Activated naive CD4-positive, alpha-beta T cell treated with anti-CD3 and anti-CD28 coated beads, Interleukin-2, amount 10 ng/mL, durations not matched to agents 7 days and 5 days (primary cell): Measurements from ENCODE around the gene ZNF575.
A peak's percentile ranks its signal among the peaks of the same experiment; 100 is the strongest.

Experiments used
- CTCF ChIA-PET: fragments of 350-600 bp; sonication (Branson Sonifier 250); formaldehyde crosslinking; loops from one replicate; lab custom pipeline; 2021; ENCODE audit warnings: antibody characterized with exemption; lab: Charles Lee
- DNase-seq: peaks from one replicate; pipeline ENCODE4 v3.0.0-alpha.2; 2020
- H3K27ac Mint-ChIP-seq: one replicate; pipeline ENCODE4 v1.8.0; 2021; ENCODE audit warnings: mild to moderate bottlenecking, moderate library complexity, mixed read lengths
- H3K27me3 Mint-ChIP-seq: one replicate; pipeline ENCODE4 v1.8.0; 2021; ENCODE audit warnings: mild to moderate bottlenecking, mixed read lengths
- H3K36me3 Mint-ChIP-seq: one replicate; pipeline ENCODE4 v1.8.0; 2021; ENCODE audit warnings: mixed read lengths
- H3K4me1 Mint-ChIP-seq: one replicate; pipeline ENCODE4 v1.8.0; 2021; ENCODE audit warnings: mixed read lengths
- H3K4me3 Mint-ChIP-seq: one replicate; pipeline ENCODE4 v1.8.0; 2021; ENCODE audit warnings: mild to moderate bottlenecking, moderate library complexity, mixed read lengths
- H3K9me3 Mint-ChIP-seq: one replicate; pipeline ENCODE4 v1.8.0; 2021; ENCODE audit warnings: mixed read lengths

Gene ZNF575

GRCh38 chr19:43532962-43533545, at the start of gene ZNF575:
TSS of gene ZNF575 (plus strand) at chr19:43533188. CDS start at chr19:43534423, 1,235 bp downstream.
- Mint-ChIP-seq H3K4me3 (peak within 1 kb of the TSS; percentile 93), H3K4me1 (peaks cover 27% of the 10 kb centered on the region), H3K27ac (peak within 1 kb of the TSS; percentile 98), H3K36me3 (peaks cover 13% of the 10 kb centered on the region), H3K9me3 (no peaks in the 10 kb centered on the region), H3K27me3 (no peaks in the 10 kb centered on the region)
- DNase-seq = peak; percentile 90
- CTCF ChIA-PET = interaction anchor here (0.7 to 4.1 kb wide), 8 partner anchors 14 to 174 kb away, joined by 3 to 21 read pairs (median 4); no protein-coding TSS in a partner anchor

GRCh38 chr19:43483281-43483680, 49.7 kb upstream of the ZNF575 start:
- Mint-ChIP-seq H3K27ac (no peak overlapping the region), H3K36me3 (no peaks in the 10 kb centered on the region), H3K4me3 (no peak overlapping the region), H3K4me1 (no peaks in the 10 kb centered on the region), H3K27me3 (no peaks in the 10 kb centered on the region), H3K9me3 (no peaks in the 10 kb centered on the region)
- CTCF ChIA-PET = interaction anchor here (0.9 to 1.3 kb wide), 3 partner anchors 25 to 38 kb away, joined by 3 to 4 read pairs (median 3); no protein-coding TSS in a partner anchor
- no peak for DNase-seq

GRCh38 chr19:43485951-43486350, 47.0 kb upstream of the ZNF575 start:
- no peaks in the 10 kb centered on the region for H3K36me3 Mint-ChIP-seq
- no peak for DNase-seq
- no peaks in the 10 kb centered on the region for H3K4me1 Mint-ChIP-seq
- no peak overlapping the region for H3K4me3 Mint-ChIP-seq
- no peak overlapping the region for H3K27ac Mint-ChIP-seq
- H3K9me3 Mint-ChIP-seq = no peaks in the 10 kb centered on the region
- H3K27me3 Mint-ChIP-seq = no peaks in the 10 kb centered on the region
- CTCF ChIA-PET = interaction anchor here (0.9 to 2.3 kb wide), 2 partner anchors 33 to 34 kb away, joined by 3 to 7 read pairs; no protein-coding TSS in a partner anchor

- DNase-seq = no peak
- Mint-ChIP-seq H3K27me3 (no peaks in the 10 kb centered on the region), H3K4me3 (no peak overlapping the region), H3K4me1 (no peaks in the 10 kb centered on the region), H3K9me3 (no peaks in the 10 kb centered on the region), H3K27ac (no peak overlapping the region), H3K36me3 (no peaks in the 10 kb centered on the region)
- CTCF ChIA-PET = interaction anchor here (2.3 kb wide), 1 partner anchor 33 kb away, joined by 7 read pairs; no protein-coding TSS in a partner anchor
Measured at GRCh38 chr19:43486412-43486811, 46.6 kb upstream of the ZNF575 start.

- no peaks in the 10 kb centered on the region for H3K9me3 Mint-ChIP-seq
- H3K4me3 Mint-ChIP-seq = no peak overlapping the region
- no peak for DNase-seq
- H3K36me3 Mint-ChIP-seq = no peaks in the 10 kb centered on the region
- CTCF ChIA-PET = interaction anchor here (0.6 to 2.3 kb wide), 2 partner anchors 31 to 49 kb away, joined by 3 to 7 read pairs; no protein-coding TSS in a partner anchor
- H3K27me3 Mint-ChIP-seq = no peaks in the 10 kb centered on the region
- H3K27ac Mint-ChIP-seq = no peak overlapping the region
- H3K4me1 Mint-ChIP-seq = no peaks in the 10 kb centered on the region
Measured at GRCh38 chr19:43488179-43488578, 44.8 kb upstream of the ZNF575 start.

- Mint-ChIP-seq H3K27me3 (no peaks in the 10 kb centered on the region), H3K9me3 (no peaks in the 10 kb centered on the region), H3K27ac (no peak overlapping the region), H3K4me1 (no peaks in the 10 kb centered on the region), H3K36me3 (peaks cover under 1% of the 10 kb centered on the region), H3K4me3 (no peak overlapping the region)
- DNase-seq = no peak
- CTCF ChIA-PET = no interaction called here
Measured at GRCh38 chr19:43489310-43489709, 43.7 kb upstream of the ZNF575 start.

GRCh38 chr19:43489979-43490599, 42.9 kb upstream of the ZNF575 start:
- Mint-ChIP-seq H3K4me3 (no peak overlapping the region), H3K27me3 (no peaks in the 10 kb centered on the region), H3K27ac (no peak overlapping the region), H3K9me3 (no peaks in the 10 kb centered on the region), H3K36me3 (peaks cover 4% of the 10 kb centered on the region), H3K4me1 (no peaks in the 10 kb centered on the region)
- CTCF ChIA-PET = interaction anchor here (0.6 kb wide), 1 partner anchor 57 kb away, joined by 3 read pairs; no protein-coding TSS in a partner anchor
- DNase-seq = no peak

GRCh38 chr19:43490759-43491158, 42.2 kb upstream of the ZNF575 start:
- H3K4me1 Mint-ChIP-seq = no peaks in the 10 kb centered on the region
- H3K36me3 Mint-ChIP-seq = peaks cover 7% of the 10 kb centered on the region
- no peaks in the 10 kb centered on the region for H3K9me3 Mint-ChIP-seq
- no peak overlapping the region for H3K27ac Mint-ChIP-seq
- no peak overlapping the region for H3K4me3 Mint-ChIP-seq
- CTCF ChIA-PET = interaction anchor here (0.6 kb wide), 1 partner anchor 58 kb away, joined by 3 read pairs; no protein-coding TSS in a partner anchor
- H3K27me3 Mint-ChIP-seq = no peaks in the 10 kb centered on the region
- no peak for DNase-seq

- no peaks in the 10 kb centered on the region for H3K4me1 Mint-ChIP-seq
- peaks cover 11% of the 10 kb centered on the region for H3K36me3 Mint-ChIP-seq
Measured at GRCh38 chr19:43495082-43495481, 37.9 kb upstream of the ZNF575 start.

GRCh38 chr19:43496960-43497359, 36.0 kb upstream of the ZNF575 start:
- Mint-ChIP-seq H3K27me3 (no peaks in the 10 kb centered on the region), H3K4me1 (peaks cover 6% of the 10 kb centered on the region), H3K27ac (peak overlapping the region; percentile 56), H3K9me3 (no peaks in the 10 kb centered on the region), H3K4me3 (no peak overlapping the region), H3K36me3 (peaks cover 15% of the 10 kb centered on the region)
- DNase-seq = no peak
- CTCF ChIA-PET = no interaction called here

More at GRCh38 chr19:43495082-43495481, 37.9 kb upstream of the ZNF575 start:
- no peak for DNase-seq
- CTCF ChIA-PET = interaction anchor here (0.7 to 2.1 kb wide), 3 partner anchors 9 to 48 kb away, joined by 3 to 7 read pairs (median 3); partner anchors contain the start of gene PHLDB3
- H3K27ac Mint-ChIP-seq = no peak overlapping the region
- H3K4me3 Mint-ChIP-seq = no peak overlapping the region
- H3K27me3 Mint-ChIP-seq = no peaks in the 10 kb centered on the region
- H3K9me3 Mint-ChIP-seq = no peaks in the 10 kb centered on the region

- H3K36me3 Mint-ChIP-seq = peaks cover 20% of the 10 kb centered on the region
- no peaks in the 10 kb centered on the region for H3K27me3 Mint-ChIP-seq
- H3K4me3 Mint-ChIP-seq = no peak overlapping the region
- H3K4me1 Mint-ChIP-seq = peaks cover 19% of the 10 kb centered on the region
- CTCF ChIA-PET = no interaction called here
- H3K9me3 Mint-ChIP-seq = no peaks in the 10 kb centered on the region
- no peak for DNase-seq
- H3K27ac Mint-ChIP-seq = no peak overlapping the region
Measured at GRCh38 chr19:43498233-43498842, 34.6 kb upstream of the ZNF575 start.

- Mint-ChIP-seq H3K9me3 (no peaks in the 10 kb centered on the region), H3K27ac (no peak overlapping the region), H3K4me1 (peaks cover 24% of the 10 kb centered on the region), H3K27me3 (no peaks in the 10 kb centered on the region), H3K4me3 (no peak overlapping the region), H3K36me3 (peaks cover 20% of the 10 kb centered on the region)
- no peak for DNase-seq
- CTCF ChIA-PET = no interaction called here
Measured at GRCh38 chr19:43499042-43499441, 33.9 kb upstream of the ZNF575 start.

- no peak overlapping the region for H3K4me3 Mint-ChIP-seq
- CTCF ChIA-PET = interaction anchor here (0.6 to 2.3 kb wide), 3 partner anchors 18 to 491 kb away, joined by 3 to 8 read pairs (median 5); no protein-coding TSS in a partner anchor
- no peaks in the 10 kb centered on the region for H3K27me3 Mint-ChIP-seq
- H3K36me3 Mint-ChIP-seq = peaks cover 16% of the 10 kb centered on the region
- no peak overlapping the region for H3K27ac Mint-ChIP-seq
- H3K9me3 Mint-ChIP-seq = no peaks in the 10 kb centered on the region
- H3K4me1 Mint-ChIP-seq = peaks cover 42% of the 10 kb centered on the region
- DNase-seq = no peak
Measured at GRCh38 chr19:43501661-43502418, 31.1 kb upstream of the ZNF575 start.
